WTC11 (cell line): Measurements from ENCODE around the gene SHKBP1. TPM values are rescaled to one million over a fixed set of nuclear protein-coding genes. Genes with fewer than 3 reads are reported as not detected.

ENCODE experiments used
- ATAC-seq: fragments of 200-7000 bp; cut with Tn5 transposase; 2 replicates; pipeline ENCODE4 v1.10.0; 2021; ENCODE audit warnings: mild to moderate bottlenecking, moderate library complexity
- CTCF ChIA-PET: fragments of 300-600 bp; sonication (Branson Sonifier 250); formaldehyde crosslinking; loops from one replicate; lab custom pipeline; 2021; ENCODE audit warnings: antibody characterized with exemption; lab: Charles Lee
- POLR2A ChIA-PET: fragments of 350-600 bp; sonication (Branson Sonifier 250); formaldehyde crosslinking; loops from one replicate; lab custom pipeline; 2021; ENCODE audit warnings: antibody characterized with exemption; lab: Charles Lee
- DNase-seq: peaks from one replicate; pipeline ENCODE4 v3.0.0; 2021; ENCODE audit warnings: low spot score
- H3K27ac Mint-ChIP-seq: 2 replicates; pipeline ENCODE4 v1.8.0; 2021; ENCODE audit warnings: mixed read lengths
- H3K27me3 Mint-ChIP-seq: 2 replicates; pipeline ENCODE4 v1.8.0; 2021; ENCODE audit warnings: low read depth, mild to moderate bottlenecking, moderate library complexity, mixed read lengths
- H3K36me3 Mint-ChIP-seq: 2 replicates; pipeline ENCODE4 v1.8.0; 2021; ENCODE audit warnings: mixed read lengths
- H3K4me1 Mint-ChIP-seq: 2 replicates; pipeline ENCODE4 v1.8.0; 2022; ENCODE audit warnings: mixed read lengths
- H3K4me3 Mint-ChIP-seq: 2 replicates; pipeline ENCODE4 v1.8.0; 2021; ENCODE audit warnings: mild to moderate bottlenecking, moderate library complexity, mixed read lengths
- H3K9me3 Mint-ChIP-seq: 2 replicates; pipeline ENCODE4 v1.8.0; 2021; ENCODE audit warnings: mixed read lengths
- AFF4 ChIP-seq: sonication (generic); formaldehyde crosslinking; IDR thresholded peaks from 2 replicates; pipeline ENCODE4 v1.8.1; 2023; ENCODE audit warnings: mild to moderate bottlenecking, missing genetic modification reagents, borderline replicate concordance
- CREB1 ChIP-seq: sonication (generic); formaldehyde crosslinking; IDR thresholded peaks from 2 replicates; pipeline ENCODE4 v1.8.0; 2023; ENCODE audit warnings: mild to moderate bottlenecking, missing genetic modification reagents
- CTCF ChIP-seq: fragments of 200-600 bp; IDR thresholded peaks from 2 replicates; pipeline ENCODE4 v1.8.0; 2022; ENCODE audit warnings: antibody characterized with exemption
- ELF4 ChIP-seq: sonication (generic); formaldehyde crosslinking; IDR thresholded peaks from 2 replicates; pipeline ENCODE4 v1.8.1; 2022; ENCODE audit warnings: low read depth, mild to moderate bottlenecking, moderate library complexity, missing genetic modification reagents
- FOXJ3 ChIP-seq: sonication (generic); formaldehyde crosslinking; IDR thresholded peaks from 2 replicates; pipeline ENCODE4 v1.9.0; 2021; ENCODE audit warnings: missing genetic modification reagents, mild to moderate bottlenecking, borderline replicate concordance
- FOXK1 ChIP-seq: sonication (generic); formaldehyde crosslinking; IDR thresholded peaks from 2 replicates; pipeline ENCODE4 v1.8.0; 2022; ENCODE audit warnings: mild to moderate bottlenecking, moderate library complexity, missing genetic modification reagents
- FOXP4 ChIP-seq: sonication (generic); formaldehyde crosslinking; IDR thresholded peaks from 2 replicates; pipeline ENCODE4 v1.8.0; 2022; ENCODE audit warnings: mild to moderate bottlenecking, missing genetic modification reagents
- JUN ChIP-seq: sonication (generic); formaldehyde crosslinking; IDR thresholded peaks from 2 replicates; pipeline ENCODE4 v1.8.0; 2023; ENCODE audit warnings: mild to moderate bottlenecking, missing genetic modification reagents
- MLX ChIP-seq: sonication (generic); formaldehyde crosslinking; IDR thresholded peaks from 2 replicates; pipeline ENCODE4 v1.8.1; 2023; ENCODE audit warnings: mild to moderate bottlenecking, missing genetic modification reagents, moderate library complexity
- NFE2L1 ChIP-seq: sonication (generic); formaldehyde crosslinking; IDR thresholded peaks from 2 replicates; pipeline ENCODE4 v1.8.1; 2023; ENCODE audit warnings: missing genetic modification reagents
- NFYB ChIP-seq: sonication (generic); formaldehyde crosslinking; conservative IDR thresholded peaks from 2 replicates; pipeline ENCODE4 v1.8.0; 2022; ENCODE audit warnings: low read depth, missing genetic modification reagents
- PRRX2 ChIP-seq: fragments of 250-450 bp; sonication (Bioruptor Pico); IDR thresholded peaks from 2 replicates; pipeline ENCODE4 v1.8.0; 2021; ENCODE audit warnings: mild to moderate bottlenecking
- SOX15 ChIP-seq: fragments of 250-450 bp; sonication (Bioruptor Pico); IDR thresholded peaks from 2 replicates; pipeline ENCODE4 v1.9.0; 2021; ENCODE audit warnings: mild to moderate bottlenecking
- SP1 ChIP-seq: sonication (generic); formaldehyde crosslinking; conservative IDR thresholded peaks from 2 replicates; pipeline ENCODE4 v1.8.1; 2022; ENCODE audit warnings: missing genetic modification reagents
- STAT6 ChIP-seq: sonication (generic); formaldehyde crosslinking; conservative IDR thresholded peaks from 2 replicates; pipeline ENCODE4 v1.8.1; 2023; ENCODE audit warnings: mild to moderate bottlenecking, low read depth, missing genetic modification reagents, moderate library complexity
- ZMAT4 ChIP-seq: fragments of 250-450 bp; sonication (Bioruptor Pico); IDR thresholded peaks from 2 replicates; pipeline ENCODE4 v1.9.0; 2021; ENCODE audit warnings: mild to moderate bottlenecking
- ZNF263 ChIP-seq: sonication (generic); formaldehyde crosslinking; IDR thresholded peaks from 2 replicates; pipeline ENCODE4 v1.8.1; 2022; ENCODE audit warnings: low read depth, mild to moderate bottlenecking, moderate library complexity, missing genetic modification reagents
- ZNF416 ChIP-seq: fragments of 250-450 bp; sonication (Bioruptor Pico); IDR thresholded peaks from 2 replicates; pipeline ENCODE4 v1.9.0; 2021; ENCODE audit warnings: mild to moderate bottlenecking, inconsistent platforms
- ZNF671 ChIP-seq: fragments of 250-450 bp; sonication (Bioruptor Pico); IDR thresholded peaks from 2 replicates; pipeline ENCODE4 v1.8.0; 2021; ENCODE audit warnings: mild to moderate bottlenecking
- total RNA-seq: library from RNA; stranded (reverse); gene quantifications from 3 replicates; pipeline ENCODE4 v1.2.3, GENCODE V29; 2021

The SHKBP1 gene
- total RNA-seq, 1 experiment from 2014 or later, result 71.7 TPM

- Mint-ChIP-seq H3K4me1 (peaks cover 16% of the 10 kb centered on the region), H3K9me3 (peaks cover 8% of the 10 kb centered on the region), H3K4me3 (peak overlapping the region; percentile 67), H3K27me3 (peaks cover 35% of the 10 kb centered on the region), H3K36me3 (no peaks in the 10 kb centered on the region), H3K27ac (no peak overlapping the region)
- ATAC-seq, result peak; percentile 62
- CTCF ChIA-PET, result interaction anchor here (0.6 to 2.9 kb wide), 24 partner anchors 9 to 224 kb away, joined by 3 to 25 read pairs (median 4); partner anchors contain the start of genes LTBP4 and PRX
- no peak for TF ChIP-seq SOX15 (CRISPR knock-in tag)
- peak; percentile 68; the same call in 1 of the 2 replicates for TF ChIP-seq SP1 (CRISPR knock-in tag)
- TF ChIP-seq FOXK1 (CRISPR knock-in tag), result 0 out of 2 replicates have a peak, but pooled peaks have one; percentile 24
- no peak for TF ChIP-seq CTCF
- 0 out of 2 replicates have a peak, but pooled peaks have one; percentile 48 for TF ChIP-seq ZNF671
- TF ChIP-seq FOXP4 (CRISPR knock-in tag), result 0 out of 2 replicates have a peak, but pooled peaks have one; percentile 60
- POLR2A ChIA-PET, result interaction anchor here (0.6 kb wide), 1 partner anchor 9 kb away, joined by 3 read pairs; no protein-coding TSS in a partner anchor
- DNase-seq, result peak; percentile 81
Measured at GRCh38 chr19:40530091-40530901, 46.4 kb upstream of the SHKBP1 start.

- H3K9me3 Mint-ChIP-seq, result peaks cover 8% of the 10 kb centered on the region
- H3K27ac Mint-ChIP-seq, result no peak overlapping the region
- ChIA-PET POLR2A (no interaction called here), CTCF (interaction anchor here (0.5 to 2.3 kb wide), 8 partner anchors 8 to 903 kb away, joined by 3 to 14 read pairs (median 5); no protein-coding TSS in a partner anchor)
- H3K36me3 Mint-ChIP-seq, result no peaks in the 10 kb centered on the region
- H3K4me3 Mint-ChIP-seq, result no peak overlapping the region
- H3K4me1 Mint-ChIP-seq, result peaks cover 13% of the 10 kb centered on the region
- ATAC-seq (no peak), DNase-seq (no peak)
- peaks cover 15% of the 10 kb centered on the region for H3K27me3 Mint-ChIP-seq
- no peak for TF ChIP-seq JUN (CRISPR knock-in tag)
- no peak for TF ChIP-seq FOXJ3 (CRISPR knock-in tag)
- TF ChIP-seq ZNF263 (CRISPR knock-in tag), result no peak
- TF ChIP-seq SP1 (CRISPR knock-in tag), result no peak
- no peak for TF ChIP-seq NFE2L1
- no peak for TF ChIP-seq NFYB
- TF ChIP-seq CREB1 (CRISPR knock-in tag), result no peak
- TF ChIP-seq PRRX2 (CRISPR knock-in tag), result no peak
- no peak for TF ChIP-seq ZMAT4 (CRISPR knock-in tag)
- no peak for TF ChIP-seq AFF4
- no peak for TF ChIP-seq MLX (CRISPR knock-in tag)
- TF ChIP-seq ELF4 (CRISPR knock-in tag), result no peak
- TF ChIP-seq ZNF416, result no peak
- no peak for TF ChIP-seq STAT6 (CRISPR knock-in tag)
- TF ChIP-seq, all 79 proteins: peak for 0
Measured at GRCh38 chr19:40533508-40533907, 43.2 kb upstream of the SHKBP1 start.
